Heart left ventricle (tissue), 13 donors: ENCODE results near the gene TIMM23B.
"Not testable (repeated sequence)": the region's sequence is repeated elsewhere in the genome, so short reads cannot be mapped to it uniquely, and the experiment has no call there.

Source experiments
- POLR2A ChIP-seq, 2 donors: fragments of 450-650 bp; IDR thresholded peaks; one replicate each; pipeline ENCODE4 v1.6.1; 2017; ENCODE audit warnings: antibody characterized with exemption in 2 of 2, mild to moderate bottlenecking in 2 of 2, moderate library complexity in 2 of 2
- TF ChIP-seq, protein P1 (sequence below), 12 donors: fragments of 200-600 bp; sonication (generic) in 4 of 12; IDR thresholded peaks; one replicate each; pipeline versions ENCODE4 v1.5.0 to v1.8.0; 2018 to 2022; ENCODE audit warnings: antibody characterized with exemption in 12 of 12, mild to moderate bottlenecking in 5 of 12
- donor health status: ischemic (EF 13 %, LVEDD 7.1; RV severe dilation, severe dysfunction).
- donor health status: DM: no; HTN: yes; CAD: no.
- donor health status: DM: no; HTN: no; CAD: no.
- donor health status: ischemic (EF 25% LVEDD 6.9; RV normal size, moderate dysfunction).
- donor health status: ischemic (EF 25% LVEDD 5.7; RV mildly dilated, moderate dysfunction).
- donor health status: ischemic (EF 35%, LVEDD 5.7; RV mildly dilated, moderate dysfunction).
- donor health status: nonischemic (EF 11% LVEDD 7.7; RV severe dilation, severe dysfunction).
- donor health status: DM: yes; HTN: yes; CAD: no.
- donor health status: PGD.
- donor health status: ischemic (EF 29% LVEDD 5.4; RV normal size, mild dysfunction).
- donor health status: nonischemic (EF 23%, LVEDD 6.1; RV moderate dilation, normal function).

DNA sequence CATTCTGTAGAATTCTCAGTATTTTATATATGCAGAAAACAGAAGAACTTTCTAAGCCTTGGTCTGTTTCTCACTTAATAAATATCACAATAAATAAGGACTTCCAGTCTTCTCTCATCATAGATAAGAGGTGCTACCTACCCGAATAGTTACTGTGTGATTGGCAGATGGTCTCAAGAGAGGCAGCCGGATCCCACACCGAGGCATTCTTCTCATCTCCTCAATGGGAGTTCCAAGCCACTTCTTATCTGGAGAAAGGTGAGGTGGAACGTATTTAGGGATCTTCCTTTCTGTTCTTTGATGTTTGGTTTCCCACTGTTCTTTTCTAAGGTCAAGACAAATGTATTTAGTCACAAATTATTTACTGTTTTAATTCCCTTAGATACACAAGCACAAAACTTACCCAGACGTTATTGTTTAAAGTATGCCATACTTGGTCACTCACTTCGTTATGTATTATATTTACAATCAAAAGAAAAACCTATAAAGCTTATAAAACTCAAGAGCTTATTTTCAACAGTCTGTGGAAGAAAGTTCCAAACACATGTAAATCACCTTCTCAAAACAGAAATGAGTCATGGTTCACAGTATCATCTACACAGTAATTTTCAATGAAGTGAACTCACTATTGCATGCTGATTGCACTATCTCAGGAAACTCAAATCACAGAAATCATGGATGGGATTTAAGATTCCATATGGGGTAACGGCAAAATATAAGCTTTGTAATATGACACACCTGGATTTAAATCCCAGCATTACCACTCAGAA, 9.7 kb upstream of the TIMM23B start:
- TF ChIP-seq, protein P1, sequence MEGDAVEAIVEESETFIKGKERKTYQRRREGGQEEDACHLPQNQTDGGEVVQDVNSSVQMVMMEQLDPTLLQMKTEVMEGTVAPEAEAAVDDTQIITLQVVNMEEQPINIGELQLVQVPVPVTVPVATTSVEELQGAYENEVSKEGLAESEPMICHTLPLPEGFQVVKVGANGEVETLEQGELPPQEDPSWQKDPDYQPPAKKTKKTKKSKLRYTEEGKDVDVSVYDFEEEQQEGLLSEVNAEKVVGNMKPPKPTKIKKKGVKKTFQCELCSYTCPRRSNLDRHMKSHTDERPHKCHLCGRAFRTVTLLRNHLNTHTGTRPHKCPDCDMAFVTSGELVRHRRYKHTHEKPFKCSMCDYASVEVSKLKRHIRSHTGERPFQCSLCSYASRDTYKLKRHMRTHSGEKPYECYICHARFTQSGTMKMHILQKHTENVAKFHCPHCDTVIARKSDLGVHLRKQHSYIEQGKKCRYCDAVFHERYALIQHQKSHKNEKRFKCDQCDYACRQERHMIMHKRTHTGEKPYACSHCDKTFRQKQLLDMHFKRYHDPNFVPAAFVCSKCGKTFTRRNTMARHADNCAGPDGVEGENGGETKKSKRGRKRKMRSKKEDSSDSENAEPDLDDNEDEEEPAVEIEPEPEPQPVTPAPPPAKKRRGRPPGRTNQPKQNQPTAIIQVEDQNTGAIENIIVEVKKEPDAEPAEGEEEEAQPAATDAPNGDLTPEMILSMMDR (IDR thresholded peaks at IDR 0.05), result not testable (repeated sequence)
- TF ChIP-seq POLR2A (IDR thresholded peaks at IDR 0.05), result not testable (repeated sequence)
